Posterior vena cava (tissue), 2 donors: Measurements from ENCODE around the gene ASB14. TPM values are rescaled to one million over a fixed set of nuclear protein-coding genes. Genes with fewer than 3 reads are reported as not detected.
"Not testable (repeated sequence)": the region's sequence is repeated elsewhere in the genome, so short reads cannot be mapped to it uniquely, and the experiment has no call there.

Source experiments
- DNase-seq: peaks from one replicate; pipeline ENCODE4 v3.0.0-alpha.2; 2020; ENCODE audit warnings: low spot score
- intact Hi-C, 2 donors: fragments of 100-400 bp; cut with DNase I; formaldehyde crosslinking; loops; one replicate each; pipeline versions ENCODE4 v1.14.1 to v1.14.2; 2022 to 2023
- long read RNA-seq, 2 donors: library from polyadenylated mRNA; unstranded; transcript quantifications; one replicate each; pipeline ENCODE4 v2.0.0, GENCODE V29; 2020 to 2021
- total RNA-seq, 2 donors: library from RNA; stranded (reverse); fragmentation: NEBNext Ultra II Directional; extraction: Animal tissue kit (Norgen Biotek cat#: 25700); gene quantifications; one replicate each; pipeline ENCODE4 v1.2.1, GENCODE V29; 2021
- donor health status: DM: yes; HTN: yes; CAD: no.
- donor health status: DM: yes; HTN: yes; CAD: no.

Gene ASB14
- not detected for total RNA-seq
- long read RNA-seq, donor 1, partial matches to known transcripts = 0 of 4 reads
- long read RNA-seq, donor 1, other reads (novel, unspliced or antisense) = 4 of 4 reads
- long read RNA-seq, donor 2, partial matches to known transcripts = 0 of 1 reads
- long read RNA-seq, donor 2, other reads (novel, unspliced or antisense) = 1 of 1 reads

GRCh38 chr3:57292159-57292896 is at the start of gene ASB14:
TSS of gene ASB14 (minus strand) at chr3:57292685. CDS start at chr3:57292033, 652 bp downstream.
- intact Hi-C loops = no loop called here
- no peak for DNase-seq

GRCh38 chr3:57339071-57339642 is 46.7 kb upstream of the ASB14 start:
- intact Hi-C loops, DNase-seq: not testable (repeated sequence)

GRCh38 chr3:57338272-57339070 is 46.0 kb upstream of the ASB14 start:
- intact Hi-C loops, DNase-seq: not testable (repeated sequence)

GRCh38 chr3:57335283-57335938 is 42.9 kb upstream of the ASB14 start:
- DNase-seq = no peak
- intact Hi-C loops = no loop called here

GRCh38 chr3:57331078-57331610 is 38.7 kb upstream of the ASB14 start:
- no peak for DNase-seq
- intact Hi-C loops = no loop called here

GRCh38 chr3:57326498-57326897 is 34.0 kb upstream of the ASB14 start:
- intact Hi-C loops, DNase-seq: not testable (repeated sequence)

GRCh38 chr3:57314204-57314603 is 21.7 kb upstream of the ASB14 start:
- no peak for DNase-seq
- intact Hi-C loops = no loop called here

- intact Hi-C loops = no loop called here
- no peak for DNase-seq
These were observed 17.4 kb upstream of the ASB14 start for GRCh38 chr3:57309769-57310360.

- intact Hi-C loops, DNase-seq: not testable (repeated sequence)
These were observed 11.0 kb upstream of the ASB14 start for GRCh38 chr3:57303520-57303919.

- intact Hi-C loops = no loop called here
- no peak for DNase-seq
These were observed 5.6 kb upstream of the ASB14 start for GRCh38 chr3:57298041-57298440.

- DNase-seq = no peak
- intact Hi-C loops = no loop called here
These were observed 527 bp upstream of the ASB14 start for GRCh38 chr3:57292897-57293526.

- no peak for DNase-seq
- intact Hi-C loops = no loop called here
These were observed 4.1 kb downstream of the ASB14 start for GRCh38 chr3:57288403-57288802.

- no peak for DNase-seq
- intact Hi-C loops = no loop called here
These were observed 5.3 kb downstream of the ASB14 start for GRCh38 chr3:57287205-57287604.

- intact Hi-C loops = no loop called here
- DNase-seq = no peak
These were observed 9.2 kb downstream of the ASB14 start for GRCh38 chr3:57283334-57283733.

- DNase-seq = no peak
- intact Hi-C loops = no loop called here
These were observed 10.8 kb downstream of the ASB14 start for GRCh38 chr3:57281715-57282114.

- no peak for DNase-seq
- intact Hi-C loops = no loop called here
These were observed 12.8 kb downstream of the ASB14 start for GRCh38 chr3:57279685-57280084.

- intact Hi-C loops = no loop called here
- no peak for DNase-seq
These were observed 14.2 kb downstream of the ASB14 start for GRCh38 chr3:57278237-57278636.

- intact Hi-C loops = no loop called here
- DNase-seq = no peak
These were observed 17.1 kb downstream of the ASB14 start for GRCh38 chr3:57275393-57275792.
